H9 (cell line): ENCODE measurements around the gene GOLGA6L1. TPM values are rescaled to one million over a fixed set of nuclear protein-coding genes. Genes with fewer than 3 reads are reported as not detected.

Experiments used
- DNase-seq: peaks from one replicate; pipeline ENCODE4 v3.0.0-alpha.2; 2017
- H2AFZ ChIP-seq: one replicate; pipeline ENCODE4 v1.6.1; 2013; ENCODE audit warnings: mild to moderate bottlenecking, low read length, control low read depth, moderate library complexity
- H2AK5ac ChIP-seq: 2 replicates; pipeline ENCODE4 v1.6.1; 2013; ENCODE audit warnings: low read length, control low read depth, mixed read lengths; ENCODE audit not compliant: insufficient read length
- H2BK120ac ChIP-seq: one replicate; pipeline ENCODE4 v1.6.1; 2013; ENCODE audit warnings: low read depth, mild to moderate bottlenecking, low read length, control low read depth, inconsistent platforms; ENCODE audit not compliant: poor library complexity, severe bottlenecking
- H2BK12ac ChIP-seq: 2 replicates; pipeline ENCODE4 v1.6.1; 2013; ENCODE audit warnings: low read length, control low read depth, mixed read lengths, low read depth; ENCODE audit not compliant: insufficient read length
- H2BK15ac ChIP-seq: 2 replicates; pipeline ENCODE4 v1.6.1; 2013; ENCODE audit warnings: low read depth, low read length, control low read depth
- H2BK20ac ChIP-seq: one replicate; pipeline ENCODE4 v1.6.1; 2013; ENCODE audit warnings: low read depth, mild to moderate bottlenecking, low read length, control low read depth, inconsistent platforms; ENCODE audit not compliant: poor library complexity, severe bottlenecking
- H2BK5ac ChIP-seq: 2 replicates; pipeline ENCODE4 v1.6.1; 2013; ENCODE audit warnings: low read length, control low read depth, mixed read lengths; ENCODE audit not compliant: insufficient read length
- H3K14ac ChIP-seq: 2 replicates; pipeline ENCODE4 v1.6.1; 2013; ENCODE audit warnings: low read length, control low read depth; ENCODE audit not compliant: insufficient read depth
- H3K18ac ChIP-seq: 2 replicates; pipeline ENCODE4 v1.6.1; 2013; ENCODE audit warnings: low read depth, mild to moderate bottlenecking, mixed read lengths, low read length, control low read depth; ENCODE audit not compliant: insufficient read length
- H3K23ac ChIP-seq: 2 replicates; pipeline ENCODE4 v1.6.1; 2013; ENCODE audit warnings: low read length, control low read depth, mixed read lengths, low read depth; ENCODE audit not compliant: insufficient read length
- H3K23me2 ChIP-seq: 2 replicates; pipeline ENCODE4 v1.6.1; 2013; ENCODE audit warnings: low read depth, mild to moderate bottlenecking, mixed read lengths, low read length, control low read depth; ENCODE audit not compliant: insufficient read length, poor library complexity, severe bottlenecking
- H3K27ac ChIP-seq: 2 replicates; pipeline ENCODE4 v1.5.1; 2013; ENCODE audit warnings: low read length, control low read depth, mixed read lengths, low read depth; ENCODE audit not compliant: insufficient read length
- H3K27me3 ChIP-seq: 2 replicates; pipeline ENCODE4 v1.6.1; 2013; ENCODE audit warnings: low read length, control low read depth, inconsistent platforms; ENCODE audit not compliant: insufficient read depth
- H3K4ac ChIP-seq: 2 replicates; pipeline ENCODE4 v1.6.1; 2013; ENCODE audit warnings: low read depth, mild to moderate bottlenecking, control low read depth, inconsistent platforms, low read length, moderate library complexity
- H3K4me1 ChIP-seq: 2 replicates; pipeline ENCODE4 v1.6.1; 2013; ENCODE audit warnings: low read length, control low read depth, inconsistent platforms; ENCODE audit not compliant: insufficient read depth
- H3K4me2 ChIP-seq: 2 replicates; pipeline ENCODE4 v1.6.1; 2013; ENCODE audit warnings: low read length, control low read depth, mixed read lengths; ENCODE audit not compliant: insufficient read length, insufficient read depth
- H3K56ac ChIP-seq: 2 replicates; pipeline ENCODE4 v1.6.1; 2013; ENCODE audit warnings: low read depth, mild to moderate bottlenecking, mixed read lengths, low read length, control low read depth; ENCODE audit not compliant: insufficient read length
- H3K79me1 ChIP-seq: 2 replicates; pipeline ENCODE4 v1.6.1; 2013; ENCODE audit warnings: low read depth, mild to moderate bottlenecking, moderate library complexity, low read length, control low read depth, inconsistent platforms; ENCODE audit not compliant: insufficient read depth, poor library complexity, severe bottlenecking
- H3K79me2 ChIP-seq: 2 replicates; pipeline ENCODE4 v1.6.1; 2013; ENCODE audit warnings: low read length, control low read depth, inconsistent platforms; ENCODE audit not compliant: insufficient read depth
- H3K9ac ChIP-seq: 2 replicates; pipeline ENCODE4 v1.6.1; 2013; ENCODE audit warnings: low read length, control low read depth, mixed read lengths; ENCODE audit not compliant: insufficient read length; ENCODE audit errors: extremely low read depth
- H3K9me3 ChIP-seq: one replicate; pipeline ENCODE4 v1.6.1; 2013; ENCODE audit warnings: low read depth, low read length, inconsistent platforms; ENCODE audit not compliant: control insufficient read depth
- H3T11ph ChIP-seq: one replicate; pipeline ENCODE4 v1.6.1; 2013; ENCODE audit warnings: mild to moderate bottlenecking, low read length, control low read depth, inconsistent platforms
- H4K20me1 ChIP-seq: one replicate; pipeline ENCODE4 v1.6.1; 2013; ENCODE audit not compliant: control insufficient read depth, insufficient read length, insufficient read depth
- H4K5ac ChIP-seq: 2 replicates; pipeline ENCODE4 v1.6.1; 2013; ENCODE audit warnings: low read depth, mild to moderate bottlenecking, mixed read lengths, low read length, control low read depth; ENCODE audit not compliant: insufficient read length
- H4K8ac ChIP-seq: replicated peaks from 2 replicates; pipeline ENCODE4 v1.6.1; 2013; ENCODE audit warnings: low read length, control low read depth, mixed read lengths, low read depth; ENCODE audit not compliant: insufficient read length
- H4K91ac ChIP-seq: 2 replicates; pipeline ENCODE4 v1.6.1; 2013; ENCODE audit warnings: low read depth, mild to moderate bottlenecking, moderate library complexity, mixed read lengths, low read length, control low read depth; ENCODE audit not compliant: insufficient read length
- H3K27ac Mint-ChIP-seq, 3 experiments: 2 replicates in 2 of 3; 3 replicates in 1 of 3; pipeline ENCODE4 v1.8.0; 2020 to 2021; ENCODE audit warnings: mixed read lengths in 3 of 3, mild to moderate bottlenecking in 1 of 3, moderate library complexity in 1 of 3
- H3K27me3 Mint-ChIP-seq: 2 replicates; pipeline ENCODE4 v1.8.0; 2021; ENCODE audit warnings: low read depth, mild to moderate bottlenecking, moderate library complexity, mixed read lengths
- H3K36me3 Mint-ChIP-seq, 3 experiments: 2 replicates in 2 of 3; 3 replicates in 1 of 3; pipeline ENCODE4 v1.8.0; 2020 to 2021; ENCODE audit warnings: low read depth in 3 of 3, mixed read lengths in 3 of 3; ENCODE audit not compliant: insufficient read depth in 1 of 3
- H3K4me1 Mint-ChIP-seq, 2 experiments: 2 replicates each; pipeline ENCODE4 v1.8.0; 2020; ENCODE audit warnings: mixed read lengths in 2 of 2
- H3K4me3 Mint-ChIP-seq, 2 experiments: 2 replicates in 1 of 2; 3 replicates in 1 of 2; pipeline ENCODE4 v1.8.0; 2020 to 2021; ENCODE audit warnings: mild to moderate bottlenecking in 2 of 2, mixed read lengths in 2 of 2, moderate library complexity in 1 of 2
- H3K9me3 Mint-ChIP-seq, 2 experiments: 2 replicates in 1 of 2; 3 replicates in 1 of 2; pipeline ENCODE4 v1.8.0; 2020; ENCODE audit warnings: mild to moderate bottlenecking in 2 of 2, mixed read lengths in 2 of 2, moderate library complexity in 1 of 2
- WGBS: extraction: QIAGEN DNeasy Blood & Tissue Kit; methylation state at CpG from one replicate; pipeline ENCODE4 v1.1.7; 2013; ENCODE audit warnings: missing lambda C conversion rate, low lambda C conversion rate, mixed read lengths; ENCODE audit not compliant: insufficient read length; ENCODE audit errors: extremely low coverage; 5-methylcytosine and 5-hydroxymethylcytosine counted together
- total RNA-seq: library from RNA; stranded (reverse); gene quantifications from 2 replicates; pipeline ENCODE4 v1.2.1, GENCODE V29; 2021
- TF ChIP-seq, protein P1 (sequence below): fragments of 200-600 bp; sonication (generic); conservative IDR thresholded peaks from 3 replicates; pipeline ENCODE4 v1.8.0; 2021; ENCODE audit warnings: antibody characterized with exemption, mild to moderate bottlenecking

The GOLGA6L1 gene
- total RNA-seq, 1 experiment from 2014 or later, result not detected

DNA sequence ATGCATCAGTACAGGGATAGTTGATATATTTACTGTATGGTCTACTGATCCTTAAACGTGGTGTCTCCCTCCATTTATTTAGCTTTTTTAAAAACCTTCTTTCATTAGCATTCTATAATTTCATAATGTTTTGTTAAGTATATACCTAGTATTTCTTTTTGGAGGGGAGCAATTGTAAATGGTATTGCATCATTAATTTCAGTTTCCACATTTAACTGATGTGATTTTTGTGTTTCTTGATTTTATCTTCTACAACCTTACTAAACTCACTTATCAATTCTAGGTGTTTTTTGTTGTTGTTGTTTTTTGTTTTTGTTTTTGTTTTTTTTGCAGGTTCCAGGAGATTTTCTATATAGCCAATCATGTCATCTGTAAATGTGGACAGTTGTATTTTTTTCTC is 18.4 kb downstream of the GOLGA6L1 start:
- Mint-ChIP-seq H3K4me3 (no peak overlapping the region), H3K9me3 (peaks cover 46 to 57% of the 10 kb centered on the region in 2 experiments), H3K4me1 (no peaks in the 10 kb centered on the region), H3K36me3 (no peaks in the 10 kb centered on the region; a peak in 2 of 7 replicates), H3K27me3 (no peaks in the 10 kb centered on the region), H3K27ac (no peak overlapping the region)
- Histone ChIP-seq H3K56ac (no peak overlapping the region), H4K5ac (no peak overlapping the region), H3K4me1 (no peaks in the 10 kb centered on the region), H3K9me3 (no peaks in the 10 kb centered on the region), H3T11ph (no peak overlapping the region), H3K14ac (no peak overlapping the region), H3K79me2 (no peaks in the 10 kb centered on the region), H3K23ac (no peak overlapping the region), H3K4ac (no peak overlapping the region), H4K8ac (no peak overlapping the region), H3K4me2 (no peak overlapping the region), H2BK5ac (no peak overlapping the region), H2AK5ac (no peak overlapping the region), H3K79me1 (no peaks in the 10 kb centered on the region), H3K27me3 (no peaks in the 10 kb centered on the region), H2BK12ac (no peak overlapping the region), H2BK15ac (no peak overlapping the region), H3K27ac (no peak overlapping the region), H2BK20ac (no peak overlapping the region), H3K23me2 (no peaks in the 10 kb centered on the region), H2BK120ac (no peak overlapping the region), H2AFZ (no peak overlapping the region), H3K18ac (no peak overlapping the region), H4K20me1 (no peaks in the 10 kb centered on the region), H3K9ac (no peak overlapping the region), H4K91ac (no peak overlapping the region)
- DNase-seq, result no peak
- no CpG with 5 or more reads among the region's 1 CpG for WGBS
- TF ChIP-seq, protein P1, sequence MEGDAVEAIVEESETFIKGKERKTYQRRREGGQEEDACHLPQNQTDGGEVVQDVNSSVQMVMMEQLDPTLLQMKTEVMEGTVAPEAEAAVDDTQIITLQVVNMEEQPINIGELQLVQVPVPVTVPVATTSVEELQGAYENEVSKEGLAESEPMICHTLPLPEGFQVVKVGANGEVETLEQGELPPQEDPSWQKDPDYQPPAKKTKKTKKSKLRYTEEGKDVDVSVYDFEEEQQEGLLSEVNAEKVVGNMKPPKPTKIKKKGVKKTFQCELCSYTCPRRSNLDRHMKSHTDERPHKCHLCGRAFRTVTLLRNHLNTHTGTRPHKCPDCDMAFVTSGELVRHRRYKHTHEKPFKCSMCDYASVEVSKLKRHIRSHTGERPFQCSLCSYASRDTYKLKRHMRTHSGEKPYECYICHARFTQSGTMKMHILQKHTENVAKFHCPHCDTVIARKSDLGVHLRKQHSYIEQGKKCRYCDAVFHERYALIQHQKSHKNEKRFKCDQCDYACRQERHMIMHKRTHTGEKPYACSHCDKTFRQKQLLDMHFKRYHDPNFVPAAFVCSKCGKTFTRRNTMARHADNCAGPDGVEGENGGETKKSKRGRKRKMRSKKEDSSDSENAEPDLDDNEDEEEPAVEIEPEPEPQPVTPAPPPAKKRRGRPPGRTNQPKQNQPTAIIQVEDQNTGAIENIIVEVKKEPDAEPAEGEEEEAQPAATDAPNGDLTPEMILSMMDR, result no peak
